GM12874 (cell line): ENCODE measurements around the gene MINDY4.

ENCODE experiments used
- CTCF ChIP-seq: IDR thresholded peaks from 2 replicates; pipeline ENCODE4 v1.5.1; 2011; ENCODE audit warnings: low read depth, mild to moderate bottlenecking, control low read depth, low read length, moderate library complexity; ENCODE audit not compliant: insufficient read depth

Gene MINDY4

GRCh38 chr7:30859202-30859939, 88.2 kb downstream of the MINDY4 start:
- no peak for TF ChIP-seq CTCF

GRCh38 chr7:30859940-30860496, 88.8 kb downstream of the MINDY4 start:
- TF ChIP-seq CTCF = no peak

- no peak for TF ChIP-seq CTCF
Measured at GRCh38 chr7:30861612-30862011, 90.4 kb downstream of the MINDY4 start.

GRCh38 chr7:30862995-30863705, 91.9 kb downstream of the MINDY4 start:
- no peak for TF ChIP-seq CTCF

GRCh38 chr7:30863706-30864035, 92.5 kb downstream of the MINDY4 start:
- no peak for TF ChIP-seq CTCF

GRCh38 chr7:30864101-30864500, 92.9 kb downstream of the MINDY4 start:
- TF ChIP-seq CTCF = no peak

GRCh38 chr7:30865076-30865475, 93.9 kb downstream of the MINDY4 start:
- TF ChIP-seq CTCF = no peak
